Epithelial cell of proximal tubule (primary cell): ENCODE data around the gene KCNK3. TPM values are rescaled to one million over a fixed set of nuclear protein-coding genes. Genes with fewer than 3 reads are reported as not detected.

Experiments used
- DNase-seq: peaks from one replicate; pipeline ENCODE4 v3.0.0-alpha.2; 2011; ENCODE audit warnings: low read depth
- H3K4me3 ChIP-seq: 2 replicates; pipeline ENCODE4 v1.5.1; 2011; ENCODE audit warnings: low read depth, mild to moderate bottlenecking, low read length
- total RNA-seq: library from RNA; depleted of rRNA; stranded (reverse); fragments of >200 nt; gene quantifications from 2 replicates; pipeline ENCODE4 v1.2.3, GENCODE V29; 2015
- TF ChIP-seq, protein P1 (sequence below): conservative IDR thresholded peaks from 2 replicates; pipeline ENCODE4 v1.5.1; 2012; ENCODE audit warnings: low read depth, mild to moderate bottlenecking, low read length

Gene KCNK3
- total RNA-seq, 1 donor from 2014 or later = 5.1 TPM

DNA sequence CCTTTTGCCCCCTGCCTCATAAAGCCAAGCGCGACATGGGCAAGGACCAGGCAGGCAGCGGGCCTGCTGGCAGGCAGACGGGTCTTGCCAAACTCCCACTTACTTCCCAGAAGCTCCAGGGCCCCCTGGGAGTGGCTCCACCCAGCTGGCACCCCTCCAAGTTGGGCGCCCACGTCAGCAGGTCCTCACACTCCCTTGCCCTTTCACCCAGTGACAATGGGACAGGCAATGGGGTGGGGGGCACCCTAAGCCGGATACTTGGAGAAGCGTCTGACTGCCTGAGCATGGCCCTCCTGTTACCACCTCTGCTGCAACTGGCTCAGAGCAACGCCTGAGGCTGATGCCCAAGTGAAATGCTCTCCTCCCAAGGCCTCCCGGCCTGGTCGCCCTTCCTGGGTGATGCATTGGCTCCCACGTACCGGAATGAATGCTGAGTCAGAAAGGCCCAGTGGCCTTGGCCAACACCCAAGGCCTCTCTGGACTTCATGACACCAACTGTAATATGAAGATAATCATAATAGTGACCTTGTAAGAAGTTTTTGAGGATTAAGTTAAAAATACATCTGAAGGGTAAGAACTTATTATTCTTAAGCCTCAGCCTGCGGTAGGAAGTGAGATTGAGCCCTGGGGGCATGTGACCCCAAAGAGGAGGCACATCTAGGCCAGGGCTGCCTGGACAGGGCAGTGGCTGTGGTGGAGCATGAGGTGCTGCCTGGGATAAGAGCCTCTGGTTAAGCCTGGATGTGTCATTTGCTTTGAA is 31.6 kb downstream of the KCNK3 start:
- no peak overlapping the region for H3K4me3 ChIP-seq
- DNase-seq = peak; percentile 60
- TF ChIP-seq, protein P1, sequence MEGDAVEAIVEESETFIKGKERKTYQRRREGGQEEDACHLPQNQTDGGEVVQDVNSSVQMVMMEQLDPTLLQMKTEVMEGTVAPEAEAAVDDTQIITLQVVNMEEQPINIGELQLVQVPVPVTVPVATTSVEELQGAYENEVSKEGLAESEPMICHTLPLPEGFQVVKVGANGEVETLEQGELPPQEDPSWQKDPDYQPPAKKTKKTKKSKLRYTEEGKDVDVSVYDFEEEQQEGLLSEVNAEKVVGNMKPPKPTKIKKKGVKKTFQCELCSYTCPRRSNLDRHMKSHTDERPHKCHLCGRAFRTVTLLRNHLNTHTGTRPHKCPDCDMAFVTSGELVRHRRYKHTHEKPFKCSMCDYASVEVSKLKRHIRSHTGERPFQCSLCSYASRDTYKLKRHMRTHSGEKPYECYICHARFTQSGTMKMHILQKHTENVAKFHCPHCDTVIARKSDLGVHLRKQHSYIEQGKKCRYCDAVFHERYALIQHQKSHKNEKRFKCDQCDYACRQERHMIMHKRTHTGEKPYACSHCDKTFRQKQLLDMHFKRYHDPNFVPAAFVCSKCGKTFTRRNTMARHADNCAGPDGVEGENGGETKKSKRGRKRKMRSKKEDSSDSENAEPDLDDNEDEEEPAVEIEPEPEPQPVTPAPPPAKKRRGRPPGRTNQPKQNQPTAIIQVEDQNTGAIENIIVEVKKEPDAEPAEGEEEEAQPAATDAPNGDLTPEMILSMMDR = no peak

DNA sequence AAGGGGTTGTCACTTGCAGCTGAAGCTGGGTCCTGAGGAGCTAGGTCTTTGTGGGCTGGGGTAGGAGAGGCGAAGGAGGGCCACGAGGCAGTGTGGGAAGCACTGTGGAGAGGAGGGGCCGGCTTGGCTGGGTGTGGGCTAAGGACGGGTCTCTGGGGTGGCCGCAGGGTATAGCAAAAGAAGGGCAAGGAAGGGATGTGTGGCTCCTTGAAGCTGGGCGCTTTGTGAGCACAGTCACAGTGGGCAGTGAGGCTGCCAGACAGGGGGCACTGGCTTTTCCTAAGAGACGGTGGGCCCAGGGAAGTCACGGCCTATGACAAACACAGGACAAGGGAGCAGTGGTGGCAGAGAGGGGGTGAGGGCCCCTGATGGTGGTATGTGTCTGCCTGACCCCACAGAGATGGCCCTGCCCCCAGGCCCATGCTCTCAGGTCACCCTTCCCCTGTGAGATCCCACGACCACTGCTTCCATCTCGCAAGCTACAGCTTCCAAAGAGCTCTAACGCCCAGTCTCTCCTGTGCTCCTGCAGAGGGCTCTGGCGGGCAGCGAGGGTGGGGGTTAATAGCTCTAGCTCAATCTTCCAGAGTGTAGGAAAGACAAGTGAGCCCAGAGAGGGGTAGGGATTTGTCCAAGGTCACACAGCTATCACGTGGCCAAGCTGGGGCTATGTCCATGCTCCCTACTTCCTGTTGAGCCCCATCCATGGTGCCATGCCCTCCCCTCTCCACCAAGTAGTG is 32.4 kb downstream of the KCNK3 start:
- TF ChIP-seq, protein P1 = no peak
- no peak for DNase-seq
- no peak overlapping the region for H3K4me3 ChIP-seq

DNA sequence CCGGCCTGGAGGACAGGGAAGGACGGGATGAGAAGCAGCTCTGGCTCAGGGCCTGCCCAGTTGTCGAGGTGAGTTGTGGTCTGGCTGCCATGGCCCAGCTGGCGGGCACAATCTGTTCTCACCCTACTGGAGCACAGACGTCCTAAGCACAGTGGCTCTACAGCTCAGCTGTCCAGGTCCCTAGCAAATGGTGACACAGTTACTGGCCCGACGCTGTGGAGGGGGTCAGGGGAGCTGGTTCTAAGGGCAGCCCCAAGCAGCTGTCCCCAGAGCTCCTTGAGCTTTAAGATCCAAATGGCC is 32.9 kb downstream of the KCNK3 start:
- no peak for DNase-seq
- TF ChIP-seq, protein P1 = no peak
- H3K4me3 ChIP-seq = no peak overlapping the region

DNA sequence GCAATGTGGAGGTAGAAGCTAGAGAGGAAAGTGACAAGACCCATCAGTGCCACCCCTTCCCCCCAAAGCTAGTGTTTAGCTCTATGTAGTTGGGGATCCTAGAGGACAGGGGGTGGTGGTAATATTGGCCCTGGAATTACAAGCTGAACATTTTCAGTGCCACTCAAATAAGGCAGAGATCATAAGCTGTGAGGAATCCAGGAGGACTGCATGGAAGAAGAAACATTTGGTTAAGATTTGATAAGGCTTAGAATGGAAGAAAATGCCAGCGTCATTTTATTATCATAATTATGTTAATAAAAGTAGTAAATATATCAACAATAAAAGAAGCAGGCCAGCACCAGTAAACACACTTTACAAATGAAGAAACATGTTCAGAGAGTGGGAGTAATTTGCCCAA is 33.7 kb downstream of the KCNK3 start:
- TF ChIP-seq, protein P1 = no peak
- DNase-seq = no peak
- no peak overlapping the region for H3K4me3 ChIP-seq

DNA sequence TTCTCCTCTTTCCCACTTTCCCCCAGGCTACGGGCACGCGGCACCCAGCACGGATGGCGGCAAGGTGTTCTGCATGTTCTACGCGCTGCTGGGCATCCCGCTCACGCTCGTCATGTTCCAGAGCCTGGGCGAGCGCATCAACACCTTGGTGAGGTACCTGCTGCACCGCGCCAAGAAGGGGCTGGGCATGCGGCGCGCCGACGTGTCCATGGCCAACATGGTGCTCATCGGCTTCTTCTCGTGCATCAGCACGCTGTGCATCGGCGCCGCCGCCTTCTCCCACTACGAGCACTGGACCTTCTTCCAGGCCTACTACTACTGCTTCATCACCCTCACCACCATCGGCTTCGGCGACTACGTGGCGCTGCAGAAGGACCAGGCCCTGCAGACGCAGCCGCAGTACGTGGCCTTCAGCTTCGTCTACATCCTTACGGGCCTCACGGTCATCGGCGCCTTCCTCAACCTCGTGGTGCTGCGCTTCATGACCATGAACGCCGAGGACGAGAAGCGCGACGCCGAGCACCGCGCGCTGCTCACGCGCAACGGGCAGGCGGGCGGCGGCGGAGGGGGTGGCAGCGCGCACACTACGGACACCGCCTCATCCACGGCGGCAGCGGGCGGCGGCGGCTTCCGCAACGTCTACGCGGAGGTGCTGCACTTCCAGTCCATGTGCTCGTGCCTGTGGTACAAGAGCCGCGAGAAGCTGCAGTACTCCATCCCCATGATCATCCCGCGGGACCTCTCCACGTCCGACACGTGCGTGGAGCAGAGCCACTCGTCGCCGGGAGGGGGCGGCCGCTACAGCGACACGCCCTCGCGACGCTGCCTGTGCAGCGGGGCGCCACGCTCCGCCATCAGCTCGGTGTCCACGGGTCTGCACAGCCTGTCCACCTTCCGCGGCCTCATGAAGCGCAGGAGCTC is 35.4 kb downstream of the KCNK3 start:
- DNase-seq = no peak
- TF ChIP-seq, protein P1 = no peak
- no peak overlapping the region for H3K4me3 ChIP-seq

DNA sequence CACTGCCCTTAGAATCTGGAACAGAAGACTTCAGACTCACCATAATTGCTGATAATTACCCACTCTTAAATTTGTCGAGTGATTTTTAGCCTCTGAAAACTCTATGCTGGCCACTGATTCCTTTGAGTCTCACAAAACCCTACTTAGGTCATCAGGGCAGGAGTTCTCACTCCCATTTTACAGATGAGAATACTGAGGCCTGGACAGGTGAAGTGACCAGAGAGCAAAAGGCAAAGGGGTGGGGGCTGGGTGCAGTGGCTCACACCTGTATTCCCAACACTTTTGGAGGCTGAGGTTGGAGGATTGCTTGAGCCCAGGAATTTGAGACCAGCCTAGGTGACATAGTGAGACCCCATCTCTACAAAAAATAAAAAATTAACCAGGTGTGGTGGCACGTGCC is 36.8 kb downstream of the KCNK3 start:
- TF ChIP-seq, protein P1 = no peak
- no peak for DNase-seq
- no peak overlapping the region for H3K4me3 ChIP-seq
